Measurements from ENCODE around the gene MFSD11. TPM values are rescaled to one million over a fixed set of nuclear protein-coding genes. Genes with fewer than 3 reads are reported as not detected.
A peak's percentile ranks its signal among the peaks of the same experiment; 100 is the strongest.

The MFSD11 gene
- total and polyA plus RNA-seq, 2 of the 8 experiments (the other 6 are each of a cell fraction or from before 2014, with no cell fraction given): 17.7 to 19.8 TPM

GRCh38 chr17:76707985-76708807, 29.7 kb upstream of the MFSD11 start (continued):
- TF ChIP-seq MAFK (IDR thresholded peaks at IDR 0.05; ENCODE audit: low read depth, low read length) (no peak), EZH2 (IDR thresholded peaks at IDR 0.05; ENCODE audit: low read depth, low read length, severe bottlenecking) (no peak), POU5F1 (IDR thresholded peaks at IDR 0.05; ENCODE audit: low read depth, low read length) (no peak), SIX5 (IDR thresholded peaks at IDR 0.05; ENCODE audit: low read depth, low read length) (no peak), RBBP5 (IDR thresholded peaks at IDR 0.05; ENCODE audit: borderline replicate concordance, low read depth, low read length) (no peak; the same call in 1 of the 2 replicates), CHD2 (IDR thresholded peaks at IDR 0.05; ENCODE audit: low read length) (no peak), RAD21 (IDR thresholded peaks at IDR 0.05 in 1 of 2, conservative IDR thresholded peaks at IDR 0.05 in 1 of 2; ENCODE audit: low read depth in 2 of 2, low read length in 2 of 2) (peak; percentile 44 to 57; a peak in 3 of 4 replicates), RNF2 (IDR thresholded peaks at IDR 0.05; ENCODE audit: borderline replicate concordance, low read depth, low read length, missing control alignments, poor library complexity, severe bottlenecking) (no peak), CTCF (IDR thresholded peaks at IDR 0.05; ENCODE audit: control extremely low read depth in 1 of 3, insufficient read depth in 1 of 3, low read depth in 1 of 3, low read length in 3 of 3) (peak; percentile 81 to 89 (median 84)), POLR2A (IDR thresholded peaks at IDR 0.05; ENCODE audit: control extremely low read depth in 1 of 2, low read depth in 2 of 2, low read length in 2 of 2) (no peak), GABPA (IDR thresholded peaks at IDR 0.05; ENCODE audit: borderline replicate concordance, insufficient read depth, low read length) (no peak), CBX5 (IDR thresholded peaks at IDR 0.05; ENCODE audit: low read depth, low read length) (no peak), PHF8 (conservative IDR thresholded peaks at IDR 0.05; ENCODE audit: low read depth, low read length) (no peak), SIN3A (conservative IDR thresholded peaks at IDR 0.05 in 1 of 2, IDR thresholded peaks at IDR 0.05 in 1 of 2; ENCODE audit: low read depth in 1 of 2, low read length in 2 of 2) (peak in 1 of 2 experiments; percentile 84; a peak in 2 of 4 replicates), MAX (IDR thresholded peaks at IDR 0.05) (no peak), CREB1 (IDR thresholded peaks at IDR 0.05) (no peak), GTF2F1 (IDR thresholded peaks at IDR 0.05; ENCODE audit: borderline replicate concordance, low read depth, low read length) (no peak), BCL11A (IDR thresholded peaks at IDR 0.05; ENCODE audit: low read depth in 2 of 2, low read length in 2 of 2) (no peak), EGR1 (IDR thresholded peaks at IDR 0.05; ENCODE audit: borderline replicate concordance, low read depth, low read length) (no peak), TCF12 (IDR thresholded peaks at IDR 0.05; ENCODE audit: low read depth, low read length) (0 out of 2 replicates have a peak, but pooled peaks have one; percentile 61)
